GM18498 (cell line): Measurements from ENCODE around the gene CNGA1.
"Not testable (repeated sequence)": the region's sequence is repeated elsewhere in the genome, so short reads cannot be mapped to it uniquely, and the experiment has no call there.

Source experiments
- ATAC-seq: cut with Tn5 transposase; IDR thresholded peaks from one replicate; pipeline ENCODE4 v1.9.1; 2021; ENCODE audit warnings: mild to moderate bottlenecking, moderate library complexity; ENCODE audit not compliant: unreplicated experiment

The CNGA1 gene

GRCh38 chr4:48031802-48032525, 15.5 kb upstream of the CNGA1 start:
- no peak for ATAC-seq

- ATAC-seq: no peak
These were observed 14.0 kb upstream of the CNGA1 start for GRCh38 chr4:48030470-48030869.

GRCh38 chr4:48028696-48029095, 12.2 kb upstream of the CNGA1 start:
- ATAC-seq: peak; percentile 74

GRCh38 chr4:48027653-48028052, 11.2 kb upstream of the CNGA1 start:
- ATAC-seq: peak; percentile 71

- no peak for ATAC-seq
These were observed 8.5 kb upstream of the CNGA1 start for GRCh38 chr4:48025005-48025404.

GRCh38 chr4:48024522-48024921, 8.0 kb upstream of the CNGA1 start:
- ATAC-seq: no peak

- ATAC-seq: no peak
These were observed 5.8 kb upstream of the CNGA1 start for GRCh38 chr4:48022192-48022799.

- ATAC-seq: no peak
These were observed 4.6 kb upstream of the CNGA1 start for GRCh38 chr4:48021100-48021499.

- no peak for ATAC-seq
These were observed 1.6 kb upstream of the CNGA1 start for GRCh38 chr4:48018112-48018511.

GRCh38 chr4:48017108-48017571, 659 bp upstream of the CNGA1 start:
- ATAC-seq: peak; percentile 16

- ATAC-seq: no peak
These were observed 803 bp downstream of the CNGA1 start for GRCh38 chr4:48015678-48016077.

GRCh38 chr4:48015216-48015615, 1.3 kb downstream of the CNGA1 start:
- ATAC-seq: no peak

- ATAC-seq: no peak
These were observed 3.7 kb downstream of the CNGA1 start for GRCh38 chr4:48012824-48013223.

GRCh38 chr4:48011722-48012121, 4.8 kb downstream of the CNGA1 start:
- no peak for ATAC-seq

GRCh38 chr4:48010906-48011305, 5.6 kb downstream of the CNGA1 start:
- ATAC-seq: not testable (repeated sequence)

- ATAC-seq: no peak
These were observed 8.4 kb downstream of the CNGA1 start for GRCh38 chr4:48008021-48008596.

- ATAC-seq: no peak
These were observed 10.7 kb downstream of the CNGA1 start for GRCh38 chr4:48005781-48006180.

- ATAC-seq: not testable (repeated sequence)
These were observed 12.9 kb downstream of the CNGA1 start for GRCh38 chr4:48003568-48003967.

GRCh38 chr4:48002267-48002666, 14.2 kb downstream of the CNGA1 start:
- no peak for ATAC-seq

- no peak for ATAC-seq
These were observed 20.5 kb downstream of the CNGA1 start for GRCh38 chr4:47996021-47996420.

- ATAC-seq: not testable (repeated sequence)
These were observed 24.0 kb downstream of the CNGA1 start for GRCh38 chr4:47992475-47992874.

- ATAC-seq: no peak
These were observed 26.3 kb downstream of the CNGA1 start for GRCh38 chr4:47990145-47990544.
